Uterus (tissue), 2 donors: ENCODE results near the gene MYOZ2.

ENCODE experiments used
- CTCF ChIP-seq, 4 experiments: fragments of 200-600 bp in 2 of 4; fragments of 450-650 bp in 2 of 4; sonication (generic) in 2 of 4; IDR thresholded peaks; one replicate each; pipeline ENCODE4 v1.5.1; 2016 to 2019; ENCODE audit warnings: antibody characterized with exemption in 4 of 4, mild to moderate bottlenecking in 2 of 4, moderate library complexity in 1 of 4
- POLR2A ChIP-seq, 2 donors: fragments of 450-650 bp; IDR thresholded peaks; one replicate each; pipeline ENCODE4 v1.6.1; 2016; ENCODE audit warnings: antibody characterized with exemption in 2 of 2, mild to moderate bottlenecking in 1 of 2, moderate library complexity in 1 of 2

- no peak for TF ChIP-seq CTCF (IDR thresholded peaks at IDR 0.05)
- no peak for TF ChIP-seq POLR2A (IDR thresholded peaks at IDR 0.05)
Observed at GRCh38 chr4:119098306-119098705, 37.3 kb upstream of the MYOZ2 start.
